Bladder microvascular endothelial cell (primary cell): Measurements from ENCODE around the gene RPS10. TPM values are rescaled to one million over a fixed set of nuclear protein-coding genes. Genes with fewer than 3 reads are reported as not detected.

Experiments used
- total RNA-seq: library from RNA; depleted of rRNA; stranded (reverse); fragments of >200 nt; gene quantifications from 2 replicates; pipeline ENCODE4 v1.2.3, GENCODE V29; 2014

The RPS10 gene
- total RNA-seq: 973 and 1,301 TPM in 2 replicates

DNA sequence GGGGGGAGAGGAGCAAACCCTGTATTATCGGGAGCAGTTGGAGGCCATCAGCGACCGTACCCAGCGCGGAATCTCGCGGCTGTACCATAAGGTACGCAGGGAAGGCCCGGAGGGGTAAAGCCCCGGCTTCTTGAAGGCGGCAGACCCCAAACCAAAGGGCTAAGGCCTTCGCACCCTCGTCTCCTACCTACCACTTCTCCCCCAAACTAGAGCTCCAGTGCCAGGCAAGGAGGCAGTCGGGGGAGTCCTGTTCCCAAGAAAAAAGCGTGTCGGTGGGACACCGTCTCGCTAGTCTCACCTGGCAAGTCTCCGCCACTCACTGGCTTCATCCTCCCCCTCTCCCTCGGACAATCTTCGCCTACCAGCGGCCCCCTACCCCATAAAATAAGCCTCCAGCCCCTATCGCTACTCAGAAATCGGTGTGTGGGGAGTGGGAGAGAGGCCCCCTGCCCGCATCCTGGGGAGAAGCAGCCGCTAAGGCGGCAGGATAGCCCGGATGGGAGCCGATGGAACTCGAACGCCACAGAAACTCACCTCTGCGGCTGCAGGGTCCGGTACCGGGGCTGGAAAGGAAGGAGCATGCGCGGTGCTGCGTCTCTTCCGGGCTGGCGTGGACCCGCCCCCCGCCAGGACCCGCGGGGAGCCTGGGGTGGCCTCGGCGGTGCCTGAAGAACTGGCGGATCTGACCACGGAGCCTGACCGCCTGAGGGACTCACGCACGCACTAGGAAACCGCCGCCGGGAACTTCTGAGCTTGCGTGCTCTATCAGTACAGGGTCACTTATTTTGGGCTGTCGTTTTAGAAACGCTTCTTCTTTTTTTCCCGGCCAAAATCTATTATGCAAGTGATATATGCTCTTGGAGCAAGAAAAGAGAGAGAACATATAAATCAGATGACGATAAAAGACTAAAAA is at the start of gene RPS10:
Gene RPS10 (minus strand): TSS at position 572 of the 913 bp plus-strand sequence. CDS start 848 bp downstream, outside the sequence.

DNA sequence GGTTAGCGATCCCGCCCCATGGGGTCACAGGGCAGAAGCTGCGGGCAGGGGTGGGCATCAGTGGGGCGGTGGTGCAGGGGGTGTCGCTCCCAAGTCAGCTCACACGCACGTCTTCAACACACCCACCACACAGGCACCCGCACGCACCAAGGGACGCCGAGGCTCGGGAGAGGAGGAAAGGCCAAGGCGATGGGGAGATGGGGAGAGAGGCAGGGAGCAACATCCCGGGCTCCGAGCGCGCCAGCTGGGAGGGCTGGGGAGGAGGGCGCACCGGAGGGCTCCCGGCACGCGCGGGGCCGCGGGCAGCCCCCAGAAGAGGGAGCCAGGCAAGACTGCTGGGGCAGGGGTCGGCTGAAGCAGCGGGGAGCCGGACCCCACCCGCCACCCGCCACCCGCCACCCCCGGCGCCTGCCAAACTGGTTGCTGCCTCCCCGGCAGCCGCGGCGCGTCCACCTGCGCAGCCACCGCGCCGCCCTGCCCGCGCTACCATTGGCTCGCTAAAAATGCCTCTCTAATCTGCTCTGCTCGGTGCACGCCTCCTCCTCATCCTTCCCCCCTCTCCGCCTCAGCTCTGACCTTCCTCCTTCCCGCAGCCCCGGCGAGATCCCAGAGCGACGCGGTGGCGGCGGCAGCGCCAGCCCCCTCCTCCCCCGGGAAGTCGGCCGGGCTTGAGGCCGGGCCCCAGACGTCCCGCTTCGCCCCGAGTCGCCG is 39.8 kb upstream of the RPS10 start, which contains the start of gene PACSIN1:
Gene PACSIN1 (plus strand): TSS at position 546 of the 711 bp plus-strand sequence. CDS start 60,230 bp downstream, outside the sequence.

DNA sequence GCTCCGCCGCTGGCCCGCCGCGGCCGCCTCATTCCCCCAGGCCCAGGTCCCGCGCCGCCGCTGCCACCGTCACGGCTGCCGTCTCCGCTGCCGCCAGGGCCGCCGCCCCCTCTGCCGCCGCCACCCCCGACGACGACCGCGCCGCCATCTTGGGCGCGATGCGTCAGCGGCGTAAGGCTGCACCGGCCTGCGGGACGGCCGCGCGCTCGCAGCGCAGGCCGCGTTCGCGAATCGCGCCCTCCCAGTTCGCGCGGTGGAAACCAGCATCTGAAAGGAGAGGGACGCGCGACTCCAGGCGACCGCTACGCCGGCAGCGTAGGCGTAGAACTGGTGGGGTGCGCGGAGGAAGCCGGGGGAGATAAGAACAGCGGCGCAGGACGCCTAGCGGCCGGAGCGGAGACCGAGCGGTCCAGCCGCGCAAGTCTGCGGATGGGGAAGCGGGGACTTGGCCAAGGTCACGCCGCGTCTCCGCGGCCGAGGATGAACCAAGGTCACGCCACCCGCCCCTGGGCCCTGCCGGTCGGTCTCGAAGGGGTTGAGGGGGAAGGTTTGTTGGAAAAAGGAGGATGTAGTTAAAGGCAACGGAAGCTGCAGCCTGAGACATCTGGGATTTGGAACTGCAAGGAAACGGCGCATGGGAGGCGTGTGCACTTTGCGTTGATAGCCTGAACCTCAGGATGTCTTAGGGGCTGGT is 33.2 kb downstream of the RPS10 start, which contains the start of gene NUDT3:
Gene NUDT3 (minus strand): TSS at position 173 of the 694 bp plus-strand sequence. CDS start 307 bp downstream, outside the sequence.

Other genes with a start within 250 kb of the RPS10 start
- gene HMGA1, start 189.2 kb downstream of the RPS10 start, total RNA-seq: 57.2 and 82.7 TPM in 2 replicates
- gene SMIM29, start 177.1 kb downstream of the RPS10 start, total RNA-seq: 13.7 and 18.5 TPM in 2 replicates
- 14.7 and 22.0 TPM in 2 replicates for gene NUDT3, start 33.4 kb downstream of the RPS10 start, total RNA-seq
- gene PACSIN1, start 40.0 kb upstream of the RPS10 start, total RNA-seq: not detected in 2 replicates
- gene SPDEF, start 130.3 kb upstream of the RPS10 start, total RNA-seq: not detected in 2 replicates